SU-DHL-6 (cell line): ENCODE data around the gene APOF.

Source experiments
- H2AFZ ChIP-seq: fragments of 200-600 bp; sonication (generic); 2 replicates; pipeline ENCODE4 v1.6.1; 2014; ENCODE audit warnings: low read depth, mild to moderate bottlenecking, moderate library complexity, mixed read lengths, antibody characterized with exemption, low read length; ENCODE audit not compliant: severe bottlenecking
- H3F3A ChIP-seq: fragments of 200-600 bp; shearing (Covaris generic); 2 replicates; pipeline ENCODE4 v1.6.0; 2016; ENCODE audit warnings: antibody characterized with exemption, mild to moderate bottlenecking; ENCODE audit not compliant: insufficient read depth
- H3K27ac ChIP-seq: fragments of 200-600 bp; sonication (generic); 2 replicates; pipeline ENCODE4 v1.5.1; 2016; ENCODE audit warnings: low read depth, mild to moderate bottlenecking, low read length, moderate library complexity, mixed read lengths
- H3K27me3 ChIP-seq: fragments of 200-600 bp; sonication (generic), shearing (Covaris generic); 2 replicates; pipeline ENCODE4 v1.6.0; 2014; ENCODE audit warnings: mild to moderate bottlenecking, low read length
- H3K36me3 ChIP-seq: fragments of 200-600 bp; sonication (generic); 2 replicates; pipeline ENCODE4 v1.6.1; 2014; ENCODE audit warnings: mild to moderate bottlenecking, low read length, mixed read lengths
- H3K4me2 ChIP-seq: fragments of 300-600, 200-600 bp; shearing (Covaris generic), sonication (generic); 2 replicates; pipeline ENCODE4 v1.6.0; 2014; ENCODE audit warnings: low read length, low read depth, mild to moderate bottlenecking; ENCODE audit not compliant: poor library complexity, severe bottlenecking
- H3K4me3 ChIP-seq: fragments of 200-600 bp; sonication (generic); 2 replicates; pipeline ENCODE4 v1.5.1; 2014; ENCODE audit warnings: antibody characterized with exemption, low read length, mild to moderate bottlenecking, mixed read lengths; ENCODE audit not compliant: insufficient read depth, poor library complexity, severe bottlenecking
- H3K79me2 ChIP-seq: fragments of 200-600 bp; sonication (generic); 2 replicates; pipeline ENCODE4 v1.6.1; 2014; ENCODE audit warnings: mild to moderate bottlenecking, low read length, moderate library complexity; ENCODE audit not compliant: insufficient read depth
- H3K9ac ChIP-seq: fragments of 200-600 bp; sonication (generic); 2 replicates; pipeline ENCODE4 v1.7.0; 2014; ENCODE audit warnings: mild to moderate bottlenecking, low read length
- H3K9me2 ChIP-seq: fragments of 200-600 bp; sonication (generic); replicated peaks from 2 replicates; pipeline ENCODE4 v1.6.1; 2014; ENCODE audit warnings: low read length; ENCODE audit not compliant: insufficient read depth
- H3K9me3 ChIP-seq: fragments of 200-600 bp; sonication (generic); 2 replicates; pipeline ENCODE4 v1.6.1; 2014; ENCODE audit warnings: low read length, mixed read lengths; ENCODE audit not compliant: insufficient read depth
- H4K20me1 ChIP-seq: fragments of 200-600 bp; sonication (generic); 2 replicates; pipeline ENCODE4 v1.6.1; 2014; ENCODE audit warnings: low read depth, mild to moderate bottlenecking, antibody characterized with exemption, low read length, moderate library complexity, mixed read lengths
- CTCF ChIP-seq: fragments of 200-600 bp; sonication (generic); IDR thresholded peaks from one replicate; pipeline ENCODE4 v1.5.1; 2017; ENCODE audit warnings: antibody characterized with exemption, mild to moderate bottlenecking, low read length, moderate library complexity; ENCODE audit not compliant: insufficient read depth, poor library complexity, severe bottlenecking
- EZH2phosphoT487 ChIP-seq: fragments of 200-600 bp; sonication (generic), shearing (Covaris generic); conservative IDR thresholded peaks from 2 replicates; pipeline ENCODE4 v1.6.1; 2018; ENCODE audit warnings: mild to moderate bottlenecking, antibody characterized with exemption, low read length, moderate library complexity, mixed read lengths

The APOF gene

GRCh38 chr12:56332512-56333196 is 30.0 kb downstream of the APOF start:
- Histone ChIP-seq H2AFZ (no peak overlapping the region), H3K4me2 (peak overlapping the region; percentile 92), H3F3A (peaks cover 22% of the 10 kb centered on the region), H3K9ac (peak overlapping the region; percentile 76), H4K20me1 (no peaks in the 10 kb centered on the region), H3K27me3 (no peaks in the 10 kb centered on the region), H3K79me2 (peaks cover 11% of the 10 kb centered on the region), H3K36me3 (no peaks in the 10 kb centered on the region), H3K9me2 (no peaks in the 10 kb centered on the region), H3K9me3 (no peaks in the 10 kb centered on the region), H3K4me3 (peak overlapping the region; percentile 71), H3K27ac (peak overlapping the region; percentile 86)
- TF ChIP-seq CTCF (no peak), EZH2phosphoT487 (no peak)

GRCh38 chr12:56330936-56331490 is 31.6 kb downstream of the APOF start:
- Histone ChIP-seq H3K4me2 (no peak overlapping the region), H3K9ac (no peak overlapping the region), H3F3A (peaks cover 15% of the 10 kb centered on the region), H3K27ac (no peak overlapping the region), H3K27me3 (no peaks in the 10 kb centered on the region), H2AFZ (no peak overlapping the region), H4K20me1 (no peaks in the 10 kb centered on the region), H3K9me3 (no peaks in the 10 kb centered on the region), H3K36me3 (no peaks in the 10 kb centered on the region), H3K9me2 (no peaks in the 10 kb centered on the region), H3K79me2 (peaks cover 11% of the 10 kb centered on the region), H3K4me3 (no peak overlapping the region)
- TF ChIP-seq CTCF: no peak

GRCh38 chr12:56326533-56326932 is 36.1 kb downstream of the APOF start:
- Histone ChIP-seq H4K20me1 (no peaks in the 10 kb centered on the region), H3K79me2 (no peaks in the 10 kb centered on the region), H3K9me2 (no peaks in the 10 kb centered on the region), H3K27ac (no peak overlapping the region), H3K9ac (no peak overlapping the region), H3F3A (no peaks in the 10 kb centered on the region), H3K9me3 (no peaks in the 10 kb centered on the region), H3K36me3 (peaks cover 8% of the 10 kb centered on the region; the same call in 1 of the 2 replicates), H3K4me2 (no peak overlapping the region), H2AFZ (no peak overlapping the region), H3K4me3 (no peak overlapping the region), H3K27me3 (no peaks in the 10 kb centered on the region)
- TF ChIP-seq EZH2phosphoT487: no peak
- no peak for TF ChIP-seq CTCF
